ENCODE measurements around the gene CRTAC1.

The CRTAC1 gene

GRCh38 chr10:98062424-98062823 is 32.0 kb upstream of the CRTAC1 start:
- no peak for DNase-seq (ENCODE audit: low read depth)
- H3K4me3 ChIP-seq (ENCODE audit: low read depth, low read length) = no peak overlapping the region
- no peak for TF ChIP-seq CTCF (conservative IDR thresholded peaks at IDR 0.05; ENCODE audit: low read depth, low read length)

- H3K4me3 ChIP-seq (ENCODE audit: low read depth, low read length) = no peak overlapping the region
- no peak for TF ChIP-seq CTCF (conservative IDR thresholded peaks at IDR 0.05; ENCODE audit: low read depth, low read length)
- DNase-seq (ENCODE audit: low read depth) = no peak
Measured at GRCh38 chr10:98060079-98060478, 29.7 kb upstream of the CRTAC1 start.

DNA sequence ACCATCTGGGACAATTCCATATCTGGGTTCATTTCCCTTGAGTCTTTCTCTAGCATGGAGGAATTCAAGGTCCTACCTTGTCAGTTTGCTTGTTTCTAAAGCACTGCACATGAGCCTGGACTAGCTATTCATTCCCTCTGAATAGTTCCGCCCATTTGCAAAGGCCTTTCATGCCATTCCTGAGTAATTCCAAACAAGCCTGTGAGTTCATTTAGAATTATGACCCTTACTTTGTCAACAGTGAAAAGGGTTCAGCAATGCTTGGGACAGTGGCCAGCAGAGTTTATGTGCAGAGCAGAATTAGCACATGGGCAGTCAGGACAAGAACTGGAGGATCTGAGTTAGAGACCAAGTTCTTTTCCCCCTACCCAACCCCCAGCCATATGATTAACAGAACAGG is 27.9 kb upstream of the CRTAC1 start:
- no peak for DNase-seq (ENCODE audit: low read depth)
- TF ChIP-seq CTCF (conservative IDR thresholded peaks at IDR 0.05; ENCODE audit: low read depth, low read length) = no peak
- H3K4me3 ChIP-seq (ENCODE audit: low read depth, low read length) = no peak overlapping the region

DNA sequence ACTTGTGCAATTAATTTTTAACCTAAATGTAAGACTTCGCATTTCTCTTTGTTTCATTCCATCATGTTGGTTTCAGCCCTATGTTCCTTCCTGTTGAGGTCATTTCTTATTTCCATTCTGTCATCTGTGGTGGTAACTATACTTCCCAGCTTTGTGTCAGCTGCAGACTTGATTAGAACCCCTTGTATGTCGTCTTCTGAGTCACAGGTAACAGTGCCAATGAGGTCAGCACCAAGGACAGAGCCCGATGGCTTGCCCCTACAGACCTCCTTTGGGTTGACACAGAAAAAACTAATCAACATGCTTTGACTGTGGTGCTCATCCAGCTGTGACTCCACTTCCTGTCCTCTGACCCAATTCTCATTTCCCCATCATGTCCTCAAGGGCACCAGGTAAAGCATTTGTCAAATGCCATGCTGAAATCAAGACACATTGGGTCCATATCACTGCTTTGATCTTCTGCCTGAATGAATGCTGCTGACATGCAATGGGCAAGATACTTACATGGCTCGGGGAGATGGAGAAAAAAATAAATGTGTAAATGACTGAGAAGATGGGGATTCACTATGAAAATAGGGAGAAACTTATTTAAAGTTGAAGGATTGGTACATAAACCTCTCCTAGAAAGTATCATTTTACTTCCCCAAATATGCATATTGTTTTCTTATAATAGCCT is 25.6 kb upstream of the CRTAC1 start:
- TF ChIP-seq CTCF (conservative IDR thresholded peaks at IDR 0.05; ENCODE audit: low read depth, low read length) = no peak
- peak; percentile 9 for DNase-seq (ENCODE audit: low read depth)
- H3K4me3 ChIP-seq (ENCODE audit: low read depth, low read length) = no peak overlapping the region

- no peak for TF ChIP-seq CTCF (conservative IDR thresholded peaks at IDR 0.05; ENCODE audit: low read depth, low read length)
- no peak for DNase-seq (ENCODE audit: low read depth)
- H3K4me3 ChIP-seq (ENCODE audit: low read depth, low read length) = no peak overlapping the region
Measured at GRCh38 chr10:98047009-98047741, 16.8 kb upstream of the CRTAC1 start.

- DNase-seq (ENCODE audit: low read depth) = peak; percentile 75
- TF ChIP-seq CTCF (conservative IDR thresholded peaks at IDR 0.05; ENCODE audit: low read depth, low read length) = peak; percentile 94
Measured at GRCh38 chr10:98045785-98046389, 15.5 kb upstream of the CRTAC1 start.

More at GRCh38 chr10:98045785-98046389, 15.5 kb upstream of the CRTAC1 start:
- no peak overlapping the region for H3K4me3 ChIP-seq (ENCODE audit: low read depth, low read length)
